Measurements from ENCODE around the gene CASTOR1.
A peak's percentile ranks its signal among the peaks of the same experiment; 100 is the strongest.

CASTOR1 gene

GRCh38 chr22:30299322-30299721 is 10.0 kb upstream of the CASTOR1 start:
- DNase-seq (ENCODE audit: low read depth in 3 of 3), result no peak

GRCh38 chr22:30297991-30298701 is 8.8 kb upstream of the CASTOR1 start:
- no peak for DNase-seq (ENCODE audit: low read depth in 3 of 3)

GRCh38 chr22:30297276-30297990 is 8.1 kb upstream of the CASTOR1 start:
- DNase-seq (ENCODE audit: low read depth in 3 of 3), result no peak

GRCh38 chr22:30296833-30297232 is 7.5 kb upstream of the CASTOR1 start:
- DNase-seq (ENCODE audit: low read depth in 3 of 3), result no peak

DNA sequence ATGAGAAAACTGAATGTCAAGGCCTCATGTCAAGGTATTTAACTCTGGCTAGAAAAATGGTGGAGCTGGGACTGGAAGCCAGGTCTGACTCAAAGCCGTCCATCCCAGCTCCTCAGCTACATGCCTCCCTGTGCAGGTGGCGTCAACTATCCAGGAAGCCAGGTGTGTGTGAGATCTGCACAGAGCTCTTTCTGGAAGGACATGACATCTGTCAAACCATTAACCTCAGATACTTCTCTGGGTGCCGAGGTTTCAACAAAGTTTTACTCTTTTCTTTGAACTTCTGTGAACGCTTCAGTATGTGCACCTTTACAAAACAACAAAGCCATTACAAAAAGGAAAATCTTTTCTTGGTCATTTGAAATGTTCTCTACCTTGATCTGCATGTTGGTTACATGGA is 7.0 kb upstream of the CASTOR1 start:
- no peak for DNase-seq (ENCODE audit: low read depth in 3 of 3)

GRCh38 chr22:30295576-30295975 is 6.3 kb upstream of the CASTOR1 start:
- DNase-seq (ENCODE audit: low read depth in 3 of 3), result no peak

DNA sequence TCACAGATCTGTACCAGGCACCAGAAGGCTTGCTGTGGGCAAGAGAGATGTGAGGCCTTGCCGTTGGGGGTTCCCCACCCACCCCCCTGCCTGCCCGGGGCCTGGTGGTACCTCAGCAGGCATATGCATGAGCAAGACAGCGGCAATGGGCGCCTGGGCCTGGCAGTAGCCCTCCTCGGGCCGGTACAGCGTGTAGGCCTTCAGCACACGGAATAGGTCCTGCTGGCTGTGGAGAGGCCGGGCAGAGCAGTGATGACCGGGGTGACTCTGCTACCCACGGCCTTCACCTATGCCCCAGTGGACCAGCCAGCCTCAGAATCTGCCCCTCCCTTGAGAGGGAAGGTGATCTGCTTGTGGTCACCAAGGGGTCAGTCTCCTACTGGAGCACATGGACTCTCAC is 5.5 kb upstream of the CASTOR1 start:
- DNase-seq (ENCODE audit: low read depth in 3 of 3), result no peak

DNA sequence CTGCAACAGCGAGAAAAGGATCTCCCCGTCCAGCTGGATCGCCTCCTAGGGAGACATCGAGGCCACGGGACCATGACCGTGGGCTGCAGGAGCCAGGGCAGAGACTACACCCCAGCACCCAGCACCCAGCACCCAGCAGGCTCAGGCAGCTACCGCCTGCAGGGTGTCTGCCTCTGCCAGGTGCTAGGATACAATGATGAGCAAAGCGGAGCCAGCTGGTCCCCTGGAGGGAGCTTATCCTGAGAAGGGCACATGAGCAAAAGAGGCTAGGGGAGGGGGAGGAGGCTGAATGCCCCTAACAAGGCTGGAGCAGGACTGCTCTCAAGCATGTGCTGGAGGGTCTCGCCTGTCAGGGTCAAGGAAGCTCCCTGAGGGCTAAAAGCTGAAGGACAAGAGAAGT is 4.8 kb upstream of the CASTOR1 start:
- DNase-seq (ENCODE audit: low read depth in 3 of 3), result no peak

DNA sequence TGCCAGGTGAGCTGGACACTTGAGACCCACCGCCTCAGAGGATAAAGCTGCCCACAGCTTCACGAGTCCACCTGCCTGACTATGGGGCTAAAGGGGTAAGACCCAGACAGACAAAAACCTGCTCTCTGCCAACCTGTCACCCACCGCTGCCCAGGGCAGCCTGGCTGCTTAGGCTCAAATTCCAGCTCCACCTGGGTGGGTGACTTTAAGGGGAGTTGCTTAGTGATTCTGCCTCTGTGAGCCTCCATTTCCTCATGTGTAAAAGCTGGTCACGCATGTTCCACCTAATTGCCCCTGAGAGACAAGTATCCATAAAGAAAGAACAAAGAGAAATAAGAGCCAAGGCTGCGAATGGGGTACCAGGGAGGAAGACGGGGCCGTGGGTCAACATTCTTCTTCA is 3.7 kb upstream of the CASTOR1 start:
- DNase-seq (ENCODE audit: low read depth in 3 of 3), result no peak

GRCh38 chr22:30292069-30292970 is 3.0 kb upstream of the CASTOR1 start:
- DNase-seq (ENCODE audit: low read depth in 3 of 3), result no peak

- DNase-seq (ENCODE audit: low read depth in 3 of 3), result no peak
Observed at GRCh38 chr22:30291058-30291892, 2.0 kb upstream of the CASTOR1 start.

- DNase-seq (ENCODE audit: low read depth in 3 of 3), result no peak
Observed at GRCh38 chr22:30290342-30291057, 1.2 kb upstream of the CASTOR1 start.

DNA sequence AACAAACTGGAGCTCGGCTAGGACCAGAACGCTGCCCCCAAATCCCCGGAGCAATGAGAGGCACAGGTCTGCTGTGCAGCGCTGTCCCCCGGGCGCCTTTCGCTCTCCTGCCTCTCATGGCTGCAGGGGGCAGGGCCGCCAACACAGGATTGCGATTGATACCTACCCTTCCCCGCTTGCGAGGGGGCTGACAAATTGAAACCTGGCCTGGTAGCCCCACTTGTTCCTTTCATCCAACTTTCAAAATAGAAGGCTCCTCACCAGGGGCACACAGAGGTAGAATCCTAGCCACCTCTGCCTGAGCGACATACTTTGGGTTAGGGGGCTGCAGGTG is 642 bp upstream of the CASTOR1 start:
- DNase-seq (ENCODE audit: low read depth in 3 of 3), result no peak

- DNase-seq (ENCODE audit: low read depth in 3 of 3), result no peak
Observed at GRCh38 chr22:30288419-30289140, 725 bp downstream of the CASTOR1 start.

GRCh38 chr22:30287648-30288418 is 1.5 kb downstream of the CASTOR1 start:
- DNase-seq (ENCODE audit: low read depth in 3 of 3), result peak; percentile 75 to 84 (median 80)

- peak; percentile 74 to 86 (median 83) for DNase-seq (ENCODE audit: low read depth in 3 of 3)
Observed at GRCh38 chr22:30286813-30287647, 2.3 kb downstream of the CASTOR1 start.

DNA sequence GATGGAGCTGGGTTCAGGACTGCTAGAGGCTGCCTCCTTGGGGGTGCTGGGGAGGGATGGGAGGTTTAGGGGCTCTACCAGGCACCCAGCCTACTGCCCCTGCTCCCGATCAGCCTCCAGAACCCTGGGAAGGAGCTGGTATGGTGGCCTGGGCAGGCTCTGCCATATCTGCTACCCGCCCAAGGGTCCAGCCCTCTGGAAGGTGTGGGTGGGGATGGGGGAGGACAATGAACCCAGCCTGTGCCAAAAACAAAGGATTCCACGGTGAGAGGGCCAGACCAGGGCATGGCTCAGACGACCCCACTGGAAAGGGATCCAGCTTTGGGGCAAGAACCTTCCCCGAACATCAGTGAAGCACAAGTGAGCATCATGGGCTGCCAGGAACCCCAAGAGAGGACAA is 3.0 kb downstream of the CASTOR1 start:
- no peak for DNase-seq (ENCODE audit: low read depth in 3 of 3)

DNA sequence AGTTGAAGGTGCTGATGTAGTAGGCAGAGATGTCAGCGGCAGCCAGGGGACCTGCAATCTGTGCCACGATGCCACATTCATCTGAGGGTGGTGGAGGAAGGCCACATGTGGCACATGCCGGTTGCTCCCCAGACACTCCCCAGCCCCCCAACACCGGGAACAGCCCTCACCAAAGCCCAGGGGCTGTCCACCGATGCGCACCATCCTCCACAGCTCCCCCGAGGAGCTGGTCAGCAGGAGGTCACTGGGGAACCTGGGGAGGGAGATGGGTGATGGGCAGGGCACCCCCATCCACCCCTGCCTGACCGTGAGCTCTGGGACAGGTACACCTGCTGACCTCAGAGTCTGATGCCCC is 3.5 kb downstream of the CASTOR1 start:
- no peak for DNase-seq (ENCODE audit: low read depth in 3 of 3)
